GM18507 (cell line): ENCODE results near the gene RAB34.
A peak's percentile ranks its signal among the peaks of the same experiment; 100 is the strongest.
"Not testable (repeated sequence)": the region's sequence is repeated elsewhere in the genome, so short reads cannot be mapped to it uniquely, and the experiment has no call there.

Experiments used
- DNase-seq: peaks from one replicate; pipeline ENCODE4 v3.0.0; 2011; ENCODE audit warnings: low read depth; ENCODE audit not compliant: insufficient read length; ENCODE audit errors: extremely low spot score
- FAIRE-seq: peaks from 2 replicates; lab custom pipeline; 2011; peaks lifted over from hg19 to GRCh38; lab: Jason Lieb, UNC

The RAB34 gene

DNA sequence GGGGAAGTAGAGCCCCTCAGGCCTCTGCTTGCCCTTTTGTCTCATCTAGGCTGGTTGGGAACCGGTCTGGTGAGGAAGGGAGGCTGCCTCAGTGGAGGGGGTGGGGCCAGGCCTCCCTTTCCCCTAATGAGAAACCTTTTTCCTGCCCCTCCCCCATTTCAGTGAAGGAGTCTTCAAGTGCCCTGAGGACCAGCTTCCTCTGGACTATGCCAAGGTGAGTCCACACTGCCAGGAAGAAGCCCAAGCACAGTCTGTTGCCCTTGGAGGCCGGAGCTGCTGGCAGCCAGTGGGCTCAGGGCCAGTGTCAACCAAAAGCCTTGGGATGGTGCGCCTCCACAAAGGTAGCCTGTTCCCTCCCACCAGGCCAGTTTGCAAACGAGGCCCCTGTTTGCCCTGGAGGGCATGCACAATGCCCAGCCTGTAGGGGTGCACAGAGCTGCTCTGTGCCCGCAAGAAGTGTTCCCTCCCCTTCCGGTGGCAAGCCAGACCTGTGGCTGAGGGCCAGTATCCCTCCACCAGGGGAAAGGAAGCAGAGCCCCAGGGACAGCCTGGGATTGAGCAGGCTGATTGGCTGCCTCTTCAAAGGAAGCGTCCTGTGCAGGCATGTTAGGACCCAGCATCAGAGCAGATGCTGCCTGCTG lies 29.5 kb upstream of the RAB34 start:
- DNase-seq (no peak), FAIRE-seq (no peak)

DNA sequence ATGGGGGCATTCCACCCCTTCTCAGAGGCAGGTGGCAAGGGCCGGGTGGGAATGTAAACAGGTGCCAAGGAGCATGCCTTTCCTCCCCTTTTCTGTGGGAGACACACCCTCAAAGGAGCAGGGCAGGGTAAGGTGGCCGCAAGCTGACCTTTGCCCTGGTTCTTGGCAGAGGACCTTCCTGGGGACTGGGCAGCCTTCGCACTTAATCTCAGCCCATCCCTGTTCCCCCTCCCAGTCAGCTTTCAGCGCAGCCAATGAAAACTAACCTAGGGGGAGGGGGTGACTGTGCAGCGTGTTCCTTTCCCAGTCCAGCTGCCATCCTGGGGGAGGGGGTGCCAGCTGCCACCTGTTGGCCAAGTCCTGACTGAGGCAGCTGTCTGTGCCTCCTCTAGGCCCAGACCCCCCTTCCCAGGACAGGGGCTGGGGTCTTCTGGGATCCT lies 29.0 kb upstream of the RAB34 start:
- DNase-seq: no peak
- FAIRE-seq: no peak

DNA sequence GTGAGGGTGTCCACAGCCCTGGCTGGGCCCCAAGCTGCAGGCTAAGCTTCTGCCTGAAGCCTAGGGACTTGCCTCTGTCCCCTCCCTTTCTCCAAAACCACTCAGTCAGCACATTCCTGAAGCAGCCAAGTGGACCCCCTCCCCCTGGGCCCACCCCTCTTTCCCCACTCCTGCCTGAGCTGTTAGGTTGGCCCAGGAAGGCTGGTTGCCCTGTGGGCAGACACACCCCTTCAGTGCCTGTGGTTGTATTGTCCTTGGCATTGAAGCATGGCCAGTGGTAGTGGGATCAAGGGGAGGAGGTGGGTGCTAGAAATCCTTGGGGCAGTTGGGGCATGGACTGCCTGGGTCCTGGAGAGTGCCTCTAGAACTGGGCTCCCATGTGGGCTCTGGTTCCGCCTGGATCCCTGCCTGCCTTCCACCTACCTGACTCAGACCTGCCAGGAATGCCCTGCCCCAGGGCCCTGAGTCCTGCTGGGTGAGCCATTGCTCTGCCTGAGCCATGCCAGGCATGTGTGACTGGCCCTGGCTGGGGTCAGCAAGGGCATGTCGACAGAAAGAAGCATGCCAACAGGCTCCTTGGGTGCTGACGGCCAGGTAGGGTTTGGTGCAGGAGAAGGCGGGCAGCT lies 28.2 kb upstream of the RAB34 start:
- FAIRE-seq: no peak
- no peak for DNase-seq

DNA sequence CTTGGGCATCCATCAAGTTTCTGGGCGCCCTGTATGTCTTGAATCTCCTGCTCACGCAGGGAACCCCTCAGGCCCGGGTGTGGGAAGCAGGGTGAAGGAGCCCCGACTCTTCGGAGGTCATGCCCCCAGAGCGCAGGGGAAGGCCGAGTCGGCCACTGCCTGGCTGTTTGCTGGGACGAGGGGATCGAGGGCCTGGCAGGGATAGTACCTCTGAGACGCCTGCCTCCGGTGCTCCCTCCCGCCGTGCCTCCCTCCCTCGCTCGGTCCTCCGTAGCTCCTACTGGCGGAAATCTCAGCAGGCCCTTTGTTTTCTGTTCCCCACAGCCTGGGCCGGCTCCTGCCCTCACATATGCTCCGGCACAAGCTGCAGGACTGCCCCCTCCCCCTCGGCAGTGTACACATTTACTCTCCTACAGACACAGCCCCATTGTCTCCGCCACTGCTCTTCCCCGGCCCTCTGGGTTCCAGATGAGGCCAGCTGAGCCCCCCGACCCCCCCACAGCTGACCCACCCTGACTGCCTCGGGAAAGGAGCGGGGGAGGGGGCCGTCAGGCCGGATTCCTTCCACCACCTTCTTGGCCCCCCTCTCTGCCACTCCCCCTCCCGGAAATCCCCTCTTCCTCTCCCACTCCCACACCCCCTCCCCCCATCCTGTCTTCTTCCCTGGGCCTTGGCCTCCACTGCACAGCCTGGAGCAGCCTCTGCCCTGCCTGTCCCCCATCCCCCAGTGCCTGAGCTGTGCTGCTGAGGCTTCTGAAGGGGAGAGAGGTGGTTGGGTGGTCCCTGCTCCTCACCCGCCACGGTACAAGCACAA lies 27.5 kb upstream of the RAB34 start:
- no peak for DNase-seq
- FAIRE-seq: no peak

DNA sequence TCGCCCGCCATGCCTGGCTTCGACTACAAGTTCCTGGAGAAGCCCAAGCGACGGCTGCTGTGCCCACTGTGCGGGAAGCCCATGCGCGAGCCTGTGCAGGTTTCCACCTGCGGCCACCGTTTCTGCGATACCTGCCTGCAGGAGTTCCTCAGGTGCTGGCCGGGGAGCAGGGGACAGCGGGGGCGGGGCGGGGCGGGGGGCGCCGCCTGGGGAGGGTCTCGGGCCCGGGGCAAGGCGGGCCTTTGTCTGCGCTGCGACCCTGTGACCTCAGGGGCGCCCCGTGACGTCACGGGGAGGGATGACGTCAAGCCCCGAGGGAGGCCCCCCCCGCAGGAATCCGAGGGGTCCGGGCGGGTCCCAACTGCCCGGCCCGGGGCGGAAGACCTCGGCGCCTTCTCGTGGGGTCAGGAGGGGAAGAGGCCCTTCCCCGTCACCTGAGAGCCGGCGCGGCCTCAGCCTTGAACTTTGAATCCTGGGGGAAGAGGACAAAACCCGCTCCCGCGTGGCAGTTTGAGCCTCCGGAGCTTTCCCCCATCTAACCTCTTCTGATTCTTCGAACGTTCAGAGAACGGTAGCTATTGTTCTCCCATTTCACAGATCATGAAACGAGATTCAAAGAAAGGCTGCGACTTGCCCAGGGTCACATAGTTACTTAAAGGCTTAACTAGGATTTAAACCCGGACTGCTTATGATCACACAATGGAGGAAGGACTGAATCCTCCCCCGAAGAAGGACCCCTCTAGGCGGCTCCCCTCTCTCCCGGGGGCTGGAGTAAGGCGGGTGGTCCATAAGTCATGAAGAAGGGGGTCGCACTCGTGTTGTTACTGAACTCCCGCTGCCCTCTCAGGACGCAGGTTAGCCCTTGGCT lies 26.7 kb upstream of the RAB34 start:
- FAIRE-seq (no peak), DNase-seq (no peak)

DNA sequence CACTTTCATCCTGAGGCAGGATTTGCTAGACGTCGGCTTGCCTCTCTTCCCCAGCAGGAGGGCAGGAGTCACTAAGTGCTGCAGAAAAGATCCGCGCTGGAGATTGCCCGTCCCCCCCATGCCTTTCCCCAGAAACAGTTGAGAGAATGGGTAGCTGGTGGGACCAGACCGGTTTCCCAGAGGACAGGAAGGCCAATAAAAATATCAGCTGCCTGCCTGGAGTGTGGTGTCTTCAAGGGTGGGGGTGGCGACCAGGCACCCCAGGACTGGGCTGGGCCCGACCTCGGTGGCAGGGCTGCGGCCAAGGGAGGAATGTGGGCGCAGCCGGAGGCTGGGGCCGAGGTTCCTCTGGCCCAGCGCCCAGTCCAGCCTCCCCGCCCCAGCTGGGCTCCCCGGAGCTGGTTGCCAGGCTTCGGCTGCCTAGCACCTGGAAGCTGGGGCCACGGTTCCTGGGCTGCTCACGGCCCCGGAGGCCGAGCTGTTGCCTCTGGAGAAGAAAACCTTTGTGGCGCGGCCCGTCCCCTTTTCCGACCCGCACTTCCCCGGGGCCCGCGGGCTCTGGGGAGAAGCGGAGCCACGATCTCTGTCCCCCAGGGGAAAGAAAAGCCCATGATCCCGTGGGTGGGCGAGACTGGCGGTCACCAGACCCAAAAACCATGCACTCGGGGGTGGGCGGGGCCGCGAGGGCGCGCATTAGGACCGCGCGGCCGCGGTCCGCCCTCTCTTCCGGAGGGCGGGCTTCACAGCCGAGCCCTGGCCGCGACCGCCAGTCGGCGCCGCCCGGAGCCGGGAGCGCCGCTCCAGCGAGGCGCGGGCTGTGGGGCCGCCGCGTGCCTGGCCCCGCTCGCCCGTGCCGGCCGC lies 25.8 kb upstream of the RAB34 start, which contains the start of gene TRAF4:
Gene TRAF4 (plus strand): TSS at position 769 of the 861 bp plus-strand sequence. CDS start 102 bp downstream, outside the sequence.
- FAIRE-seq (peak; percentile 48), DNase-seq (no peak)

DNA sequence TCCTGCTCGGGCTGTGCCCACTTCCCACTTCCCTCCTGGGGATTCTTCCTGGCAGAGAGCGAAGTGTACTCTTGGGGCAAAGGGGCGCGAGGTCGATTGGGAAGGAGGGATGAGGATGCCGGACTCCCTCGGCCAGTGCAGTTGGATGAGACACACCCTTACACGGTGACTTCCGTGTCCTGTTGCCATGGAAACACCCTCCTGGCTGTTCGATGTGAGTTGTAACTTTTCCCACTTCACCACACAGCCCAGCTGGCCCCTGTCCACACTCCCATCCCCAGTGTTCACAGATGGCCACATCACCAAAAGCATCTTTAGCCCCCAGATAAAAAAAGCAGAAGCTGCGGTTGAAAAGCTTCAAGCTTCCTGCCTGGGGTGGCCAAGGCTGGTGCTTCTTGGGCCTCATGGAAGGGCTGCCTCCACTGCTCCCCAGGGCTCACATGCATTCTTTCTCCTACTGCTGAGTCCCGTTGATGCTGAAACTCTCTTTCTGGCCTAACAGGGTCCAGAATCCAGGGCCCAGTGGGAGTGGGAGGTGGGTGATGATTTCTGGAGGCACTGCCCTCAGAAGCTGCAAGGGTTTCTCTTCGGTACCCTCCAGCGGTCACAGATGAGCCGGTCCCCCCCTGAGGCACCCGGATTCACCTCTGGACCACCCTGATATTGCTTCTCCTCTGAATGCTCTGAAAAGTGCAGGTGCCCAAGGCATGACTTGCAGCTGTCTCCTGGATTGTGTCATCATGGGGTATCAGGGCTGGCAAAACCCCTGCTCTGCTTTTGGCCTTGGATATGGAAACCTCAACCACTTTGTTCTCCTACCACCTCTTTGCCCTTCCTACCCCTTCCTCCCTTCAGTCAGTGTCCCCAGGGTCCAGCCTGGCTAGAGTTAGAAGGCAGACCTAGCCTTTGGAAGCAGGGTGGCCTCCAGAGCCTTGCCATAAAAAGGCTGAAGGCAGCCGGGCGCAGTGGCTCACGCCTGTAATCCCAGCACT lies 24.0 kb upstream of the RAB34 start:
- FAIRE-seq: peak; percentile 94

DNA sequence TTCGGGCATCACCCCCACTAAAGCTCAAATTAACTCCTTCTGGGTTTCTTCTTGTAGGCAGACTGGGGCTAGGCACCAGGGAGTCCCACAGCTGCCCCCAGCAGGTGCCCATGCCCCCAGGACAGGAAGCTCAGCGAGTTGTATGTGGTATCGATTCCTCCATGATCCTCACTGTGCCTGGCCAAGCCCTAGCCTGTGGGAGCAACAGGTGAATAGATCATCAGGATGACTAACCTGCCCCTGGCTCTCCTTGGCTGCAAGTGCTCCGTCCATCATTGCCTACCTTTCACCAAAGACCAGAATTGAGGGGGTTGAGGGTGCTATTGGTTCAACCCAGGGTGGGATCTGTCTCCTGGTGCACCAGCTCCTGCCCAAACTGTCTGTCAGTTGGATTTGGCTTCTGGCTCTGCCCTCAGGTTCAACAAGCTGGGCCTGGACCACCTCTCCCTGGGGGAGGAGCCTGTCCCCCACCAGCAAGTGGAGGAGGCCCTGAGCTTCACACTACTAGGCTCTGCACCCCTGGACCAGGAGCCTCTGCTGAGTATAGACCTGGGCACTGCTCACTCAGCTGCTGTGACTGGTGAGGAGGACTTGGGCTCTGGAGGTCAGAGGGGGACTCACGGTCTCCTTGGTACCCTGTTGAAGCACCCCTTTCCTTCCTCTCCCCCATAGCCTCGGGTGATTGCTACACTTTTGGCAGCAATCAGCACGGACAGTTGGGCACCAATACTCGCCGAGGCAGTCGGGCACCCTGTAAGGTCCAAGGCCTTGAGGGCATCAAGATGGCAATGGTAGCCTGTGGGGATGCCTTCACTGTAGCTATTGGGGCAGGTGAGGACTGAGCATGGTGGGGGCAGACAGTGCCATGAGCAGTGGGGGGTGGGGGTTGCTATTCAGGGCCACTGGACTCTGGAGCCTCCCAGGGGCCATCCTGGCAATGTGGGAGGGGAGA lies 23.0 kb upstream of the RAB34 start:
- no peak for FAIRE-seq
- no peak for DNase-seq

More for the DNA sequence above, 24.0 kb upstream of the RAB34 start:
- DNase-seq: no peak

DNA sequence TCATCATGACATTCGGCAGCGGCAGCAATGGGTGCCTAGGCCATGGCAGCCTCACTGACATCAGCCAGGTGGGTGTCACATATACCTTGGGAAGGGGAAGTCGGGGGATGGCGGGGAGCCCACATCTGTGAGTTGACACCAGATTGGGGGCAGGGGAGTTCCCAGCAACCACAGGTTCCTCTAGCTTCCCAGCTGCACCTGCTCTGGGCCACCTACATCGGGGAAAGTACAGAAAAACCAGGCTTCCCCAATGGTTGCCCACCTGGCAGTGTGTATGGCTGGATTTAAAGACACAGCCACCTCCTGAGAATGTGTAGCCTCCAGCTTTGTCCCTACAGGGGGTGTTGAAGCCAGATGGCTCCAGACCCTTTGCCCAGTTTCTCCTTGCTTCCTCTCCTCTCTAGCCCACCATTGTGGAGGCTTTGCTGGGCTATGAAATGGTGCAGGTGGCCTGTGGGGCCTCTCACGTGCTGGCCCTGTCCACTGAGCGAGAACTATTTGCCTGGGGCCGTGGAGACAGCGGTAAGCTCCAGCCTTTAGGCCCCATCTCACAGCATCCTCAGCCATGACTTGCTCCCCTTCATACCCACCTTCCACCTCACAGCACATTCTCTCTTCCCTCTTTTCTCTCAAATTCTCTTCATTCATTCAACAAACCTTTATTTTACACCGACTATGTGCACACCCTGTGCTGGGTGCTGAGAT lies 21.2 kb upstream of the RAB34 start:
- peak; percentile 83 for FAIRE-seq
- no peak for DNase-seq

DNA sequence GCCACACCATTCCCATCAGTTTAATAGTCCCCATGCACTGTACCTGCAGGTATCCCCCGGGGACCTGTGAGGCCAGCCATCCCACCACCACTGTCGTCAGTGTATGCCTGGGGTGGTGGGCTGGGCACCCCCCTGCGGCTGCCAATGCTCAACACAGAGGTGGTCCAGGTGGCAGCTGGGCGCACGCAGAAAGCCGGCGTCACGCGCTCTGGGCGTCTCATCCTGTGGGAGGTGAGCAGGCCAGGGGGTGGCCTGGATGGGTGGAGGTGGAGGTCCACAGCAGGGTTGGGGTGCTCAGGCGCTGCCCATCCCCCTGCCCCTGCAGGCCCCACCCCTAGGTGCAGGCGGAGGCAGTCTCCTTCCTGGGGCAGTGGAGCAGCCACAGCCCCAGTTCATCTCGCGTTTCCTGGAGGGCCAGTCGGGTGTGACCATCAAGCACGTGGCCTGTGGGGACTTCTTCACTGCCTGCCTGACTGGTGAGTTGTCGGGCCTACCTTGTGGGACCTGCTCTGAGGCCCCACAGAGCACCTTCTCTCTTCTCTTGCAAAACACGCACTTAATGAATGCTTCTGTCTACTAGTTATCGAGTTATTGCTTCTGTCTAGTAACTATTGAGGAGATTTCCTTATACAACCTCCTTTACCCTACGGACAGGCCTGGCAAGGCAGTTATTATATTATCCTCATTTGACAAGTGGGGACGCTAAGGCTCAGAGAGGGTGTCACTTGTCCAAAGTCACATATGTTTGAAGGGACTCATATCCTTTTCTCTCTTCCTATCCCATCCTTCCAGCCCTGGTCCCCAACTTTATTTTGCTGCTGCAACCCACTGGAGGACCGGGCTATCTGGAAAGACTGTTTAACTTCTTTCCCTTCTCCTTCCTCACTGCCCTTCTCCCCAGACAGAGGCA lies 20.4 kb upstream of the RAB34 start:
- FAIRE-seq (peak; percentile 89), DNase-seq (peak; percentile 75)

DNA sequence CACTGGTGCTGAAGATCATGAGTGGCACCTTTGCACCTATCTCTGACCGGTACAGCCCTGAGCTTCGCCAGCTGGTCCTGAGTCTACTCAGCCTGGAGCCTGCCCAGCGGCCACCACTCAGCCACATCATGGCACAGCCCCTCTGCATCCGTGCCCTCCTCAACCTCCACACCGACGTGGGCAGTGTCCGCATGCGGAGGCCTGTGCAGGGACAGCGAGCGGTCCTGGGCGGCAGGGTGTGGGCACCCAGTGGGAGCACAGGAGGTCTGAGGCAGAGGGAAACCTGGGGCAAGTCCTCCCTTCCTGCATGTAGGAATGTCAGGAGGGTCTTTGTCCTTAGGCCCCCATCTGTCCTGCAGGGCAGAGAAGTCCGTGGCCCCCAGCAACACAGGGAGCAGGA lies 19.6 kb upstream of the RAB34 start:
- FAIRE-seq (no peak), DNase-seq (no peak)

DNA sequence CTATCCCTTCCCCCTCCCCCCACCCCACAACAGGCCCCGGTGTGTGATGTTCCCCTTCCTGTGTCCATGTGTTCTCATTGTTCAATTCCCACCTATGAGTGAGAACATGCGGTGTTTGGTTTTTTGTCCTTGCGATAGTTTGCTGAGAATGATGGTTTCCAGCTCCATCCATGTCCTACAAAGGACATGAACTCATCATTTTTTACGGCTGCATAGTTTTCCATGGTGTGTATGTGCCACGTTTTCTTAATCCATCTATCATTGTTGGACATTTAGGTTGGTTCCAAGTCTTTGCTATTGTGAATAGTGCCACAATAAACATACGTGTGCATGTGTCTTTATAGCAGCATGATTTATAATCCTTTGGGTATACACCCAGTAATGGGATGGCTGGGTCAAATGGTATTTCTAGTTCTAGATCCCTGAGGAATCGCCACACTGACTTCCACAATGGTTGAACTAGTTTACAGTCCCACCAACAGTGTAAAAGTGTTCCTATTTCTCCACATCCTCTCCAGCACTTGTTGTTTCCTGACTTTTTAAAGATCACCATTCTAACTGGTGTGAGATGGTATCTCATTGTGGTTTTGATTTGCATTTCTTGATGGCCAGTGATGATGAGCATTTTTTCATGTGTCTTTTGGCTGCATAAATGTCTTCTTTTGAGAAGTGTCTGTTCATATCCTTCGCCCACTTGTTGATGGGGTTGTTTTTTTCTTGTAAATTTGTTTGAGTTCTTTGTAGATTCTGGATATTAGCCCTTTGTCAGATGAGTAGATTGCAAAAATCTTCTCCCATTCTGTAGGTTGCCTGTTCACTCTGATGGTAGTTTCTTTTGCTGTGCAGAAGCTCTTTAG lies 18.5 kb upstream of the RAB34 start:
- FAIRE-seq, DNase-seq: not testable (repeated sequence)

DNA sequence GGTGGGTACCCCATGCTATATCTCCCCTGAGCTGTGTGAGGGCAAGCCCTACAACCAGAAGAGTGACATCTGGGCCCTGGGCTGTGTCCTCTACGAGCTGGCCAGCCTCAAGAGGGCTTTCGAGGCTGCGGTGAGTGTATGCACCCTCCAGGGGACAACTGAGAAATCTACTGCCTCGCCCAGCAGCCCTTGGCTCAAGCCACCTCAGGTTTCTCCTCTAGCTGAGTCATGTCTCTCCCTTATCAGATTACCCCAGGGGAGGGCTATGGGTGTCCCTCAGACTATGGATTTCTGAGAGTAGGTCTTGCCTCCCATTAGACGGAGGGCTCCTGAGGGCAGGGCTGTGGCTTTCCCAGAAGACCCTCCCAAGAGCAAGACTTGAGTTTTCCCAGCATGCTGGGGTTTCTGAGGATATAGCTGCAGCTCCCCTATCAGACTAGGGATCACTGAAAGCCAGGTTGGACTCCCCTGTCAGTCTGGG lies 17.6 kb upstream of the RAB34 start:
- FAIRE-seq: no peak
- DNase-seq: no peak

DNA sequence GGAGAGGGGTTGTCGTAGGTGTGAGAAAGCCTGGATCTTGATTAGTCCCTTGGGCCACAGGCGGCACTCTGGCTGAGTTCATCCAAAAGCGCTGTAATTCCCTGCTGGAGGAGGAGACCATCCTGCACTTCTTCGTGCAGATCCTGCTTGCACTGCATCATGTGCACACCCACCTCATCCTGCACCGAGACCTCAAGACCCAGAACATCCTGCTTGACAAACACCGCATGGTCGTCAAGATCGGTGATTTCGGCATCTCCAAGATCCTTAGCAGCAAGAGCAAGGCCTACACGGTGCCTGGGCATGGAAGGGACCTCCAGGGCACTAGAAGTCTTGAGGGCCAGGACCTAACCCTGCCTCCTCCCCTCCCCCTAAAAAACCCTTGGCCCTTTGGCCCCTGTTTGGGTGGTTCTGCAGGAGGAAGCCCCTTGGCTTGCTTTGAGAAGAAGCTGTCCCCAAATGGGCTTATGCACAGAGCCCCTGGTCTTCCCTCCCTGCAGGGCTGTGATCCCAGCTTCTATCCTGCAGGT lies 17.1 kb upstream of the RAB34 start:
- no peak for DNase-seq
- no peak for FAIRE-seq
